Neutrophil (primary cell): ENCODE results near the gene ADCYAP1.

Experiments
- H3K27ac ChIP-seq: fragments of 200-600 bp; sonication (generic); 2 replicates; pipeline ENCODE4 v1.5.1; 2016; ENCODE audit warnings: mild to moderate bottlenecking, moderate library complexity
- H3K27me3 ChIP-seq: fragments of 200-600 bp; sonication (generic); 2 replicates; pipeline ENCODE4 v1.6.0; 2016; ENCODE audit warnings: mild to moderate bottlenecking
- H3K36me3 ChIP-seq: fragments of 200-600 bp; sonication (generic); 2 replicates; pipeline ENCODE4 v1.5.1; 2017
- H3K4me1 ChIP-seq, 2 experiments: fragments of 200-600 bp in 1 of 2; sonication (generic) in 1 of 2; 1 replicate in 1 of 2; 2 replicates in 1 of 2; pipeline versions ENCODE4 v1.5.1 to v1.6.1; 2013 to 2016; ENCODE audit warnings: low read depth in 1 of 2, low read length in 1 of 2, mild to moderate bottlenecking in 1 of 2, moderate library complexity in 1 of 2; ENCODE audit not compliant: control insufficient read depth in 1 of 2, insufficient read depth in 1 of 2
- H3K4me3 ChIP-seq, 2 experiments: fragments of 200-600 bp in 1 of 2; sonication (generic) in 1 of 2; 1 replicate in 1 of 2; 2 replicates in 1 of 2; pipeline ENCODE4 v1.5.1; 2013 to 2016; ENCODE audit warnings: low read depth in 1 of 2, low read length in 1 of 2, mild to moderate bottlenecking in 1 of 2, moderate library complexity in 1 of 2
- H3K9me3 ChIP-seq: fragments of 200-600 bp; sonication (generic); 2 replicates; pipeline ENCODE4 v1.5.1; 2016
- TF ChIP-seq, protein P1 (sequence below): fragments of 200-600 bp; sonication (generic); IDR thresholded peaks from 2 replicates; pipeline ENCODE4 v1.5.1; 2016; ENCODE audit warnings: antibody characterized with exemption

ADCYAP1 gene

DNA sequence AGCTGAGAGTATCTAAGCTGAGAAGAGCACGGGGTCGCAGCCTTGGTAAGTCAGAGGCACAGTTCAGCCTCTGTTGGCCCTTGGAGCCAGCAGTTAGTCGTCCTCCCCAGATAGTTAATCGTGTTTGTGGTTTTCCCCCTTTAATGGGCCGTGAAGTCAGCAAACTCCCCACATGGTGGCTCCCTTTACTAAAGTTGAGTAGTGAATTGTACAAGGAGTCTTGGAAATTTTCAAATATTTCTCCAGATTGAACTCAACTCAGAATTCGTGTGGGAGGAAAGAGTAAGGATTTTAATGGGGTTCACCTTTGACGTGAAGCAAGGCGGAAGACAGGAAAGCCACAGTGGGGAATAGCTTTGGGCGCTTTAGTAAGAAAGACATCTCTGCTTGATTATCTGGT lies 2.4 kb upstream of the ADCYAP1 start:
- H3K4me3 ChIP-seq: no peak overlapping the region
- no peaks in the 10 kb centered on the region for H3K9me3 ChIP-seq
- H3K27ac ChIP-seq: no peak overlapping the region
- peaks cover 94% of the 10 kb centered on the region for H3K27me3 ChIP-seq
- TF ChIP-seq, protein P1, sequence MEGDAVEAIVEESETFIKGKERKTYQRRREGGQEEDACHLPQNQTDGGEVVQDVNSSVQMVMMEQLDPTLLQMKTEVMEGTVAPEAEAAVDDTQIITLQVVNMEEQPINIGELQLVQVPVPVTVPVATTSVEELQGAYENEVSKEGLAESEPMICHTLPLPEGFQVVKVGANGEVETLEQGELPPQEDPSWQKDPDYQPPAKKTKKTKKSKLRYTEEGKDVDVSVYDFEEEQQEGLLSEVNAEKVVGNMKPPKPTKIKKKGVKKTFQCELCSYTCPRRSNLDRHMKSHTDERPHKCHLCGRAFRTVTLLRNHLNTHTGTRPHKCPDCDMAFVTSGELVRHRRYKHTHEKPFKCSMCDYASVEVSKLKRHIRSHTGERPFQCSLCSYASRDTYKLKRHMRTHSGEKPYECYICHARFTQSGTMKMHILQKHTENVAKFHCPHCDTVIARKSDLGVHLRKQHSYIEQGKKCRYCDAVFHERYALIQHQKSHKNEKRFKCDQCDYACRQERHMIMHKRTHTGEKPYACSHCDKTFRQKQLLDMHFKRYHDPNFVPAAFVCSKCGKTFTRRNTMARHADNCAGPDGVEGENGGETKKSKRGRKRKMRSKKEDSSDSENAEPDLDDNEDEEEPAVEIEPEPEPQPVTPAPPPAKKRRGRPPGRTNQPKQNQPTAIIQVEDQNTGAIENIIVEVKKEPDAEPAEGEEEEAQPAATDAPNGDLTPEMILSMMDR: no peak
- peaks cover 0 to 2% of the 10 kb centered on the region in 2 experiments for H3K4me1 ChIP-seq
- H3K36me3 ChIP-seq: no peaks in the 10 kb centered on the region

- Histone ChIP-seq H3K4me3 (no peak overlapping the region), H3K27me3 (peaks cover 99% of the 10 kb centered on the region), H3K36me3 (no peaks in the 10 kb centered on the region), H3K9me3 (no peaks in the 10 kb centered on the region), H3K4me1 (peaks cover 0 to 13% of the 10 kb centered on the region in 2 experiments), H3K27ac (no peak overlapping the region)
- TF ChIP-seq, protein P1: no peak
These were observed 970 bp upstream of the ADCYAP1 start for GRCh38 chr18:903701-904100.

GRCh38 chr18:905307-905947 lies 756 bp downstream of the ADCYAP1 start:
- Histone ChIP-seq H3K27ac (no peak overlapping the region), H3K4me1 (peaks cover 0 to 13% of the 10 kb centered on the region in 2 experiments), H3K9me3 (no peaks in the 10 kb centered on the region), H3K4me3 (no peak overlapping the region), H3K36me3 (no peaks in the 10 kb centered on the region), H3K27me3 (peaks cover 100% of the 10 kb centered on the region)
- TF ChIP-seq, protein P1: no peak

- Histone ChIP-seq H3K36me3 (no peaks in the 10 kb centered on the region), H3K27me3 (peaks cover 100% of the 10 kb centered on the region), H3K27ac (no peak overlapping the region), H3K9me3 (no peaks in the 10 kb centered on the region), H3K4me3 (no peak overlapping the region), H3K4me1 (peaks cover 0 to 13% of the 10 kb centered on the region in 2 experiments)
- TF ChIP-seq, protein P1: no peak
These were observed 1.3 kb downstream of the ADCYAP1 start for GRCh38 chr18:905948-906415.

GRCh38 chr18:906416-907114 lies 1.9 kb downstream of the ADCYAP1 start:
- Histone ChIP-seq H3K4me1 (peaks cover 0 to 13% of the 10 kb centered on the region in 2 experiments), H3K27ac (no peak overlapping the region), H3K36me3 (no peaks in the 10 kb centered on the region), H3K27me3 (peaks cover 100% of the 10 kb centered on the region), H3K9me3 (no peaks in the 10 kb centered on the region), H3K4me3 (no peak overlapping the region)
- TF ChIP-seq, protein P1: no peak
